Femur (tissue), 1 donor: ENCODE data around the gene GAS1.
A peak's percentile ranks its signal among the peaks of the same experiment; 100 is the strongest.

Source experiments
- DNase-seq: peaks from one replicate; pipeline ENCODE4 v3.0.0-alpha.2; 2017

The GAS1 gene

GRCh38 chr9:86921151-86921923 is 26.0 kb downstream of the GAS1 start:
- peak; percentile 53 for DNase-seq

DNA sequence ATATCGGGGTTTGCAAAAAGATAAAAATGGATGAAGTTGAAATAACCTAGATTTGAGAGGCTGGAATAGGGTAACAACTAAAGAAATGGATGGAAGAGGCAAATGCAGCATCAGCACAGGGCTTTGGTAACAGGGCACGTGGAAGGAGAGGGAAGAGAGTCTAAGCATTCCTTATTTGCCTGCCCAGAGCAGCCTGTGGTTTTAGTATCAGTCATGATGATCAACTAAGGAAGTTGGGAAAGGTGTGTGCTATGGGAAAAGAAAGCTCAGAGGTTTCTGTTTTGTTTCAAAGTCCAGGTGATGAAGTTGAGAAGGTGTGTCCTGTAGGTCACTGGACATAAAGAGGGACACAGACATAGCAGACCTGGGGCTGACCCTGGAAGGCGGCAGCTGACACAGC is 28.8 kb downstream of the GAS1 start:
- no peak for DNase-seq

DNA sequence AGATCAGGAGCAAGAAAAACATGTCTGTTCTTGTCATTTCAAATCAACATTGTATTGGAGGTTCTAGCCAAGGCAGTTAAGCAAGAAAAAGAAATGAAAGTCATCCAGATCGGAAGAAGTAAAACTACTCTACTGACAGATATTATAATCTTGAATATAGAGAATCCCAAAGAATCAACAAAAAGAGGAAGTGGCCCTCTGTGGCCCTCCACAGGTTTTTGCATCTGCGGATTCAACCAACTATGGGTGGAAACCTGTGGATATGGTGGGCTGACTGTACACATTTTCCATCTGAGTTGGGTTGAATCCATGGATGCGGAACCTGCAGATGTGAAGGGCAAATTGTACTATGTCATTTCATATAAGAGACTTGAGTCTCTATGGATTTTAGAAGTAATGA is 35.1 kb downstream of the GAS1 start:
- no peak for DNase-seq

DNA sequence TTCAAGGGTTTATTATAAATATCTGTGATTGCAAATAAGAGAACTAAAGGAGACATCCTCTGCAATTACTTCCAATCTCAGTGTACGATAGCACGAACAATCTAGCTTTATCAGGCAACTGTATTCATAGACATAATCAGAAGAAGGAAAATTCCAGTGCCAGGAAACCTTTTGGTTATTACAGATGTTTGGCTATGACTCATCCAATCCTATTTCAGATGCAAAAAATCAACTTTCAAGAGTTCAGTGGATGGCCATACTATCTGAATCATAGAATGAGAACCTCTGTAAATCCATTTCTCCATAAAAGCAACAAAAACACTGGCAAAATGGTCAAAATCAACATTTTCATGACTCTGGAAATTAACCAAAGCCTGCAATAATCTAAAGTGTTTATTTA is 37.9 kb downstream of the GAS1 start:
- DNase-seq = no peak

DNA sequence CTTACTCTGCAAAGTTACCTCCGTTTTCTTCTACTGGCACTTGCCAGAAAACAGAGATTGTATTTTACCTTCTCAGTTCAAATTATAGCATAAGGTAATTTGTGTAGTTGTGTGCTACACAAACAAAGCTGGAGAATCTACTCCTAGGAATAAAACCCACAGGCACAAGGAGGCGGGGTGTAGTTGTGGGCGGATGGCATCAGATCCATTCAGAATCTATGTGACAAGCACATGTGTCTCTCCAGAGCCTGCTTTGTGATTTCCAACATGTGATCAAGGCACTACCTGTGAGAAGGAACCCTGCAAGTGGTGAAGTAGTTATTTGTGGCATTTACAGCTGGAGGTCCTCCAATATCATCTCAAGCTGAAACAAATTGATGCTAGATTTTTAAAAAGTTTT is 39.0 kb downstream of the GAS1 start:
- DNase-seq = no peak

GRCh38 chr9:86907346-86907745 is 40.0 kb downstream of the GAS1 start:
- DNase-seq = no peak

DNA sequence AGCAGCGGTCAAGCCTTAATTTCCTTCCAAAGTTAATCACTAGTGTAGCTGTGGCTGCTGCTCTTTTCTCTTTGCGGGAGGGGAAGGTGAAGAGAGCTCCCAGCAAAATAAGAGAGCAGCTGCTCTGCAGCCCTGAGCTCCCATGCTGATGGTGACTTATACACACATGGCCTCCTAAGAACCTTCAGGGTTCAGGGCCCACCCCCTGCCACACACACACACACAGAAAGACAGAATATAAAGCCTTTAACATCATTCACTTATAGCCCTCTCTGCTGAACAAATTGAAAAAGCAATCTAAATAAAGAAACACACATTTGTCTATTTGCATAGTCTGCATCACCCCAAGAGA is 43.6 kb downstream of the GAS1 start:
- no peak for DNase-seq

DNA sequence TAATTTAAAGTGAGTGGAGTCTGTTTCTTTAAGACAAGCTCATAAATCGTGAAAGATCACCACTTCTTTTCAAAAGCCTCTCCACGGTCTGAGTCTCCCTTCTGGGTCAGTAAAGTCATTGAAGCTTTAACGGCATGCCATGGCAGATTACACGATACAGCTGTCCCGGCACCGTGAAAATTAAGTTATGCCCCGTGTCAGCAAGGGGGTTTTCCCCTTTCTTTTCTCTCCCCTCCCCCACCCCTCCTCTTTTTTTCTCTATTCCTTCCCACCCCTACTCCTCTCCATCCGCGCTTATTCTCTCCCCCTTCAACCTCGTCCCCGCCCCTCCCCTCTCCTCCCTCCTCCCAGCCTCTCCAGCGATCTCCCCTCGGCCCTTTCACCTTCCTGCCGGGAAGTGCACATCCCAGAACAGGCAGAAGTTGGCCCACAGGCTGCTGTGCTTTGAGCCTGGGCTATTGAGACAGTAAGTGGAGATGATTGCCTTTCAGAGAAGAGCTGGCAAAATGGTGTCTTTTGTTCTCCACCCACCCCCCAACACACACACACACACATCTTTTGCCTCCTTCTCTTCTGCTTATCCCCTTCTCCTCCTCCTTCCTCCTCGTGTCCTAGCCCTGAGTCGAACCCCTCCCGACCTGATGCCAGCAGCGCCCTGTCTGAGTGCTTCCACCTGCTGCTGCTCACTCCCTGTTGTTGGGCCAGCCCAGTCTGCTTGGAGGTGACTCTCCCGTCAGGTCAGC is 44.1 kb downstream of the GAS1 start:
- peak; percentile 62 for DNase-seq

GRCh38 chr9:86902586-86902985 is 44.7 kb downstream of the GAS1 start:
- DNase-seq = no peak

DNA sequence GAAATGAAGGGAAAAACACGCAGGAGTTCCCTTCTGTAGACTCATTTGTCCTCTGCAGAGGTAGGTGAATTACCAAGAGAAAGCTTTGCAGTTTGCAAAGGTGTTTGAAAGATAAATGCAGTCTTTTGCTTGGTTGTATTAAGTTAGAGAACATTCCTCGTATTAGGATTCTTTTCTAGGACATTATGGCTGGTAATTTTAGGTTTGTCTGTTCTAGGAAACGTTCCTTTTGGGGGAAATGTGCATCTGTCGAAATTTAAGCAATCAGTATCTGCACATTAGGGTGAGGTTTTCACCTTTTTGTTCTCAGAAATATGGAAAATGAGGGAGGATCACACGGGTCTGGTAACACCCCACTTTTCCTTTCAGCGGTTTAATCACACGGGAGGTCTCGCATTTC is 45.1 kb downstream of the GAS1 start:
- DNase-seq = no peak

- DNase-seq = no peak
Observed at GRCh38 chr9:86901511-86901910, 45.8 kb downstream of the GAS1 start.
